ENCODE data around the gene PNMA6F.
A peak's percentile ranks its signal among the peaks of the same experiment; 100 is the strongest.
"Not testable (repeated sequence)": the region's sequence is repeated elsewhere in the genome, so short reads cannot be mapped to it uniquely, and the experiment has no call there.

Gene PNMA6F

GRCh38 chrX:153334654-153335295, 13.2 kb upstream of the PNMA6F start:
- no peak for DNase-seq

GRCh38 chrX:153333821-153334653, 12.5 kb upstream of the PNMA6F start, which contains the start of gene ZNF275:
Gene ZNF275 (plus strand): TSS chrX:153334153. CDS start chrX:153336680, 2,527 bp downstream.
- peak; percentile 41 to 79 for DNase-seq

DNA sequence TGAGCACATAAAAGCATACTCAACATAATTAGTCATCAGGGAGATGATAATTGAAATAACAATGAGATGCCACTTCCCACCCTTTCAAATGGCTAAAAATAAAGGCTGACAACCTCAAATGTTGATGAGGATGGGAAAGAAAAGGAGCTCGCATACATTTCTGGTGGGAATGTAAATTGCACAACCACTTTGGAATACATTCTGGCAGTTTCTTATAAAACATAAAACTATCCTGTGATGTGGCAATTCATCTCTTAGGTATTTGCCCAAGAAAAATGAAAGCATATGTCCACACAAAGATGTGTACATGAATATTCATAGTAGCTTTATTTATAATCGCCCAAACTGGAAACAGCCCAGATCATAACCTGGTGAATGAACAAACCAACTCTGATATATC, 11.7 kb upstream of the PNMA6F start:
- no peak for DNase-seq

DNA sequence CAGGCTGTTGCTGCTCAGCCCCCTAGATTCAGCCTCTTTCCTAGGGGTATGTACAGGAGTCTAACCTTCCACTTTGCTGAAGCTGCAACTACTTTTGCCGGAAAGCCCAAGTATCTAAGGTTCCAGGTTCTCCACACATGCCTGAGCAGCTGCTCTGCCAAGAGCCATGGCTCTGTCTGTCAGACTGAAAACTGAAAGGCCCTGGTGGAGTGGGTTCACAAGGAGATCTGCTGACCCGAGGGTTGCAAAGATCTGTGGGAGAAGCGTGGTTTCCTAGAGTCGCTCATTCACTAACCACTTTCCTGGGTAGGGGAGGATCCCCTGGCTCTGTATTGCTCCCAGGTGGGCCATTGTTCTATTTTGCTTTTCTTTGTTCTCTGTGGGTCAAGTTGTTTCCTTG, 6.0 kb upstream of the PNMA6F start:
- no peak for DNase-seq

DNA sequence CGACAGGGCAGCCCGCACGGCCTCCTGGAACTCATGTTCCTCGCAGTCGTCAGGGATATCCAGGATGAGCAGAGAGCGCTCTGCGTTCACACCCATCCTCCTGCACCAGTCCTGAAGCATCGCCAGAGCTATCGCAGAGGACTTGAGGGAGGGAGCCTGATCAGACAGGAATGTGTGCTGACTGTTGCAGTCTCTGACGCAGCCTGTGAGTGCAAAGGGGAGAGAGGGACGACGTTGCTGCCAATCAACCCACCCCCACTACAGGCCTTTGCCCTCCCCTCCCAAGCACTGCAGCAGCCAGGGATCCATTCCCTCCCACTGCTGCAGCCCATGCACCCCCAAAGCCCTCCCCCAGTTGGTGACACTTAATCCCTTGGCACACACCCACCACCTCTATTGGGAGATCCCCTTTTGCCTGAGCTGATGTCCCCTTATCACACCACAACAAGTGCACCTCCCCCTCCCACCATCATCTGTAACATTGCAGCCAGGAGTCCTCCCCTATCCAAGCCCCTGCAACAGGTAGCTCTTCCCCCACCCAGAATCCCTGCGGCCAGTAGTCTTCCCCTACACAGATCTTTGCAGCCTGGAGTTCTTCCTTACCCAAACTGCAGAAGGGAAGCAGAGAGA, 897 bp downstream of the PNMA6F start:
- DNase-seq: no peak

DNA sequence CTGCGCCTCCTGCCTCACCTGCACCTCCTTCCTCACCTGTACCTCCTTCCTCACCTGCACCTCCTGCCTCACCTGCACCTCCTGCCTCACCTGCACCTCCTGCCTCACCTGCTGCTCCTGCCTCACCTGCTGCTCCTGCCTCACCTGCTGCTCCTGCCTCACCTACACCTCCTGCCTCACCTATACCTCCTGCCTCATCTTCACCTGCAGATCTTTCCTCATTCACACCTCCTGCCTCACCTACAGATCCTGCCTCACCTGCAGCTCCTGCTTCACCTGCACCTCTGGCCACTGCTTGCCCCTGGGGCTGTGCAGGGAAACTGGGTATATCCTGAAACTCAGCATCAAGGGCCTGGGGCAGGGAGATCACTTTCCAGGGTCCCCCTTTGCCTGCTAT, 1.5 kb downstream of the PNMA6F start:
- DNase-seq: not testable (repeated sequence)

DNA sequence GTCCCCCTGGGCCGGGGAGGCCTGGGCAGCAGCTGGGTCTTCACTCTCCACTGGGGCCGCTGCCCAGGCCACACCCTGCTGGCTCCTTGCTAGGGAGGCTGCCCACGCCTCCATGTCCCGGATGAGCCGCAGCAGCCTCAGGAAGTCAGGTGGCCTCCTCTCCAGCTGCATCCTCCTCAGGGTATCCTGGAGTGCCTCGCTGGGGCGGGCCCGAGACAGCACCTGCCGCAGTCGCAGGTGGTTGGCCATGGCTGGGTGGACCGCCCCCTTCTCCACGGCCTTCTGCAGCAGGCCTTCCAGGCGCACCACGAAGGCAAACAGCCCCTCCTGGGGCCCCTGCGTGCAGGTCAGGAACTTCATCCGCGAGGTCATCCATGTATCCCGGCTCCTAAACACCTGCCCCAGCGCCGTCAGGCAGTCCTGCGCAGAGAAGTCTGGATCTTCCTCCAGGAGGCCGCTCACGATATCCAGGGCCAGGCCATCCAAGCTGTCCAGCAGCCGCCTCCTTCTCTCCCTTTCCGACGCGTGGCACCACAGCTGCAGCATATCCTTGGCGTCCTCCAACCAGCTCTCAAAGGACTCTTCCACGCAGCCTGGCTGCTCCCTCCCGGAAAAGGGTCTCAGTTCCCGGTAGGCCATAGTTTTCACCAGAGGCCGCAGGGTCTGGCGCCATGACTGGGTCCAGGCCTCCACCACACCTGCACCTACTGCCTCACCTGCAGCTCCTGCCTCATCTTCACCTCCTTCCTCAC, 2.1 kb downstream of the PNMA6F start:
- DNase-seq: no peak

DNA sequence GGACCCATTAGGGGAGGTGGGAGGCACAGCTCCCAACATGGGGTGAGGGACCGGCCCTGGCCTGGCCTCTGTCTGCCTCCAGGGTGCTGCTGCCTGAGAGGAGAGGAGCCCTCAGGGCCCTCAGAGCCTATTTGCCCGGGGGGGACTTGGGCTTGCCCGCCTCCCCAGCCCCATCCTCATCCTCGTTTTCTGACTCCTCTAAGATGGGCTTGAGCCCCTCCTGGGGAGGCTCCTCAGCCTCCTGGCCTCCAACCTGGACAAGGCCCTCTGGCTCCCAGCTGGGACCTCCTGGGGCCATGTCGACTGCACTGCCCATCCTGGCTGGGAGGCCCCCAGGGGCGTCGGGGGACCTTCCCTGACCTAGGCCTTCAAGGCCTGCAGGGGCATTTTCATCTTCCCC, 2.8 kb downstream of the PNMA6F start:
- no peak for DNase-seq

DNA sequence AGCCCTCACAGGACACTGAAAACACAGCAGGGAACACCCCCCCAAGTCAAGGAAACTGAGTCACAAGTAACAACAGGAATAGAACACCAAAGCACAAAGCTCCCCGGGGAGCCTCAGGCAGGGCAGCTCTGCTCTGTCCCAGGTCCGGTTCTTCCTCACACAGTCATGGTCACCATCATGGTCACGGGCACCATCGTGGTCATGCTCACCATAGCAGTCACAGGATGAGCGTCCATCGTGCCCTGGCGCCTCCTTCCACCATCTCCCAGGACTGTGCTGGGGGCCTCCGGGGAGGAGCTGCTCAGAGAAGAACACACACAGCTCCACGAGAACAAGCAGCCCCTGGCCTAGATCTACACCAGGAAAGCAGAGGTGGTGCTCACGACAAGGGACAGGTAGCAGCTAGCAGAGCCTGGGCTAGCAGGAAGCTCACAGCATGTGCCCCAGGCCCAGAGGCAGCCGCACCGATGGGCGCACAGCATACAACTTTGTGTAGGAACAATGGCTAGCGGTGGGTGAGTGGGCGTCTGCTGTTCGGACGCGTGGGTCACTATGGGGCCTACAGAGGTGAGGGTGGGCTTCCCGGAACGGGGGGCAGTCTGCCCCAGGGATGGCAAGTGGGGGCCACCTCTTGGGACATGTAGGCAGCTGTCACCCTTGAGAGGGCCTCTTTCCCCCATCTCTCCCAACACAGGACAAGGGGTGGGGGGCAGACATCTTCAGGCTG, 3.4 kb downstream of the PNMA6F start:
- no peak for DNase-seq

DNA sequence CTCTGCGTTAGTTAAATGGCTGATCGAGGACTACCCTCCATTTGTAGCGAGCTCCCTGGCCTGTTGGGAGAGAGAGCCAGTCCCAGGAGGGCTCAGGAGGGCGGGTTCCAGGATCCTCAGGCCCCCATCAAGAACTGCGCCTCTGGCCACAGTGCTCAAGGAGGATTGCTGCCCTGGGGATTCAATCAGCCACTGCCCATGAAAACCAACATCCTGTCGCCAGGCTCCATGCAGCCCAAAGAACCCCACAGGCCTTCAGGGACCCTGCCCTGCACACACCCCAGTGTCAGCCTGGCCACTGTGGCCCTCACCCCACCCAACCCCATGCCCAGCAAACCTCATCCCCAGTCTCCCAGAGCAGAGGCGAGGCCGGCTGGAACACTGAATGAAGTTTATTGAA, 4.3 kb downstream of the PNMA6F start:
- no peak for DNase-seq

GRCh38 chrX:153312842-153313241, 8.7 kb downstream of the PNMA6F start:
- DNase-seq: no peak

- no peak for DNase-seq
Observed at GRCh38 chrX:153312041-153312440, 9.5 kb downstream of the PNMA6F start.

DNA sequence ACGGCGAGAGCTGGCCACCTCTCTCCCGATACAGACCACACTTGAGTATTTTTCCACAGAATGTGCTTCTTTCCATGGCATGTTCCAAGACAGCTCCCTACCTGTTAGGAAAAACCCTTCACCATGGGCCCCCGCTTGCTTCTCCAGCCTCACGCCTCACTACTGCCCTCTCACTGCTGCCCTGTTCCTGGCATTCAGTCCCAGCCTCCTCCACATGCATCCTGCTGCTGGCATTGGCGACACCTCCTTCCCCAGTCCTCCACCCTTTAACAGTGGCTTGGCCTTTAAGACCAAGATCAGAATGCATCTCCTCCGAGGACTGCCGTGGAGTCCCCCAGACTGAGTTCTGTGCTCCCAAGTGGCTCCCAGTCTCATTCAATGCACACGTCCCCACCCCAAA, 10.7 kb downstream of the PNMA6F start:
- no peak for DNase-seq

GRCh38 chrX:153307276-153308178, 14.0 kb downstream of the PNMA6F start:
- no peak for DNase-seq

GRCh38 chrX:153306527-153307115, 14.9 kb downstream of the PNMA6F start:
- DNase-seq: no peak

DNA sequence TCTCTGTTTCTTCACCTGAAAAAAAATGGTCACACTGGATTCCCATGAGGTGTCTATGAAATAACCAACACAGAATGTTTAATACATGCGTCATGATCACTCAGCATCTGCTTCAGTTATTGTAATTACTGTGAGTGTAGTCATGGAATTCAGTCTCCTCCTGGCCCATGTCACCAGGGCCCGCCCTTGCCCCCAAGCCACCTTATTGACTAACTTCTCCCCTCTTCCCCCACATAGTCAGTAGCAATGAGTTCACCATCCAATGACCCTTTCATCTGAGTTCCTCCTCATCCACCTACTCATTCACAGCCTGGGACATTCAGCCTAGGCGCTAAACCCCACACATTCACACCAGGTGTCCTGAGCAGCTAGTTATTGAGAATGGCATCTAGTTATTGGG, 15.6 kb downstream of the PNMA6F start:
- DNase-seq: no peak

GRCh38 chrX:153304988-153305736, 16.4 kb downstream of the PNMA6F start:
- DNase-seq: no peak

DNA sequence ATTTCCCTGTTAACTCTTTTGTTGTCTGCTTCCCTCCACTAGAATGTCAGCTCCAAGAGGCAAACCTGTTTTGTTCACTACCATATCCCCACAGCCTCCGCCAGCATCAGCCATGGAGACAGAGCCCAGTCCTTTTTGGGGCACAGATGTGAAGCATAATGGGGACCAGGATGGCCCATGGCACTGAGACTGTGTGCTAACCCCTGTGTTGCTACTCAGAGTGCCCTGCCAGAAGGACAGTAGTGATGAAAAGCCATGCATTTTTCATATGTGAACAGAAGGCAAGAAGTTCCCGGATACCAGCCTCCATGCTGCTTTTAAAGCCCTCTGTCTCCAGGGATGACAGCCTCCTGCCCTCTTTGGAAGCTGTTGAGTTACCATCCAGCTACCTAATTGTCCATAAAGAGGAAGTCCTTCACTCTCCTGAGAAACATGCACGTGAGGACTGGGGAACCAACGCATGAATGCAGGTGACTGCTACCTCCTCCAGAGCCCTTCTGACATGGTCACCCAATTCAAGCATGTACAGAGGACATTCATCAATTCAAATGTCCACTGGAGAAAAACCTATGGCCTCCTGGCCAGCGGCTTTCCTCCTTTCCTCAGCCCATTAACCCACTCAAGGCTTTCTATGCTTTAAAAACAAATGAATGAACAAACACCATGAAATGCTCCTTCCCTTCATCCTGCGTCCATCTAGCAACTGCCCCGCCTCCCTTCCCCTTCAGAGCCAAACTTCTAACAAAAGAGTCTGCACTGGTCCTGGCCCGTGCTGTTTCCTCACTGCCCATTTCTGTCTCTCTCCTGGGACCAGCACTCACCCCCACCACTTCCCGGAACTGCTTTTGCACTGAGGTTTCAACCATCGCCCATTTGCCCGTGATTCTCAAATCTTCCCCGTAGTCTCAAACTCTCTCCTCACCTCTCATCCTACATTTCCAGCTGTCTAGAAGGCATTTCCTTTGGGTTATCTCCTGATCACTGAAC, 18.0 kb downstream of the PNMA6F start:
- DNase-seq: no peak

GRCh38 chrX:153302796-153303195, 18.8 kb downstream of the PNMA6F start:
- no peak for DNase-seq

Data from NCI-H524 (cell line).